Measurements from ENCODE around the gene NFKBIZ. TPM values are rescaled to one million over a fixed set of nuclear protein-coding genes. Genes with fewer than 3 reads are reported as not detected.

Gene NFKBIZ
- total and polyA plus RNA-seq, 4 donors = 4.8 to 78.8 (median 23.7) TPM

Other genes with a start within 250 kb of the NFKBIZ start
- 10 to 100 TPM; 14.6 to 18.7 TPM for gene ZBTB11, start 172.4 kb upstream of the NFKBIZ start, total RNA-seq
- gene ZBTB11, start 172.4 kb upstream of the NFKBIZ start, polyA plus RNA-seq = 1 to 10 TPM; 3.8 to 3.9 TPM
- gene RPL24, start 162.8 kb upstream of the NFKBIZ start, total RNA-seq = 100 to 1,000 TPM; 345 to 761 TPM
- gene RPL24, start 162.8 kb upstream of the NFKBIZ start, polyA plus RNA-seq = 100 to 1,000 TPM; 216 to 499 TPM
- 1 to 10 TPM; 3.3 to 8.3 TPM for gene CEP97, start 124.9 kb upstream of the NFKBIZ start, total RNA-seq
- gene CEP97, start 124.9 kb upstream of the NFKBIZ start, polyA plus RNA-seq = under 1 TPM; 0.57 to 0.78 TPM
- gene NXPE3, start 70.3 kb upstream of the NFKBIZ start, total RNA-seq = 1 to 10 TPM; 2.2 to 2.7 TPM
- 1 to 10 TPM; 1.1 to 1.2 TPM for gene NXPE3, start 70.3 kb upstream of the NFKBIZ start, polyA plus RNA-seq

Data from liver (tissue), 4 donors.